A673 (cell line): ENCODE results near the gene ETF1.

Experiments
- EZH2 ChIP-seq: fragments of 200-600 bp; sonication (generic); IDR thresholded peaks from 2 replicates; pipeline ENCODE4 v1.6.1; 2017; ENCODE audit warnings: borderline replicate concordance, low read depth, mild to moderate bottlenecking, mixed read lengths, antibody characterized with exemption, low read length; ENCODE audit not compliant: poor library complexity, severe bottlenecking
- TF ChIP-seq, protein P1 (sequence below): fragments of 300-800, 200-600 bp; sonication (generic); conservative IDR thresholded peaks from 2 replicates; pipeline ENCODE4 v1.5.1; 2017; ENCODE audit warnings: low read depth, mild to moderate bottlenecking, antibody characterized with exemption, low read length, moderate library complexity, mixed read lengths

DNA sequence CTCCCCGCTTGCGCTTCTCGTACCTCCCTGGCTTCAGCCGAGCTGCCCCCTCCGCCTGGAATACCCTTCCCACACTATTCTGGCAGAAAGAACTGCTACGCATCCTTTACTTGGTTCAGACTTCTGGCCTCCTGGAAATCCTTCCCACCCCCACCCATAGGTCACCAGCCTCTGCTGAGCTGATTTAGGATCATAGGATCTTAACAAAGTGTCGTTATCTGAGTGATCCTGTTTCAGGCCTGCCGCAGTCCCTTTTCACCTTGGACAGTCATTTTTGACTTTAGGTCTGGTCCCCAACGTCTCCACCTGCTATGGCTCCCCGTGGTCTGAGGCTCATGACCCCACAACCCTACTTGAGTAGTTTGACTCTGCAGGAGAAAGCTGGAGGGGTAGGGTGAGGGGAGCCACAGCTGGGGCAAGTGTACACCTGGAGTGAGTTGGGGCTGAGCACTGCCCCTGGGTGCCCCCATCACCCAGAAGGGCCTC is 50.4 kb downstream of the ETF1 start:
- TF ChIP-seq, protein P1, sequence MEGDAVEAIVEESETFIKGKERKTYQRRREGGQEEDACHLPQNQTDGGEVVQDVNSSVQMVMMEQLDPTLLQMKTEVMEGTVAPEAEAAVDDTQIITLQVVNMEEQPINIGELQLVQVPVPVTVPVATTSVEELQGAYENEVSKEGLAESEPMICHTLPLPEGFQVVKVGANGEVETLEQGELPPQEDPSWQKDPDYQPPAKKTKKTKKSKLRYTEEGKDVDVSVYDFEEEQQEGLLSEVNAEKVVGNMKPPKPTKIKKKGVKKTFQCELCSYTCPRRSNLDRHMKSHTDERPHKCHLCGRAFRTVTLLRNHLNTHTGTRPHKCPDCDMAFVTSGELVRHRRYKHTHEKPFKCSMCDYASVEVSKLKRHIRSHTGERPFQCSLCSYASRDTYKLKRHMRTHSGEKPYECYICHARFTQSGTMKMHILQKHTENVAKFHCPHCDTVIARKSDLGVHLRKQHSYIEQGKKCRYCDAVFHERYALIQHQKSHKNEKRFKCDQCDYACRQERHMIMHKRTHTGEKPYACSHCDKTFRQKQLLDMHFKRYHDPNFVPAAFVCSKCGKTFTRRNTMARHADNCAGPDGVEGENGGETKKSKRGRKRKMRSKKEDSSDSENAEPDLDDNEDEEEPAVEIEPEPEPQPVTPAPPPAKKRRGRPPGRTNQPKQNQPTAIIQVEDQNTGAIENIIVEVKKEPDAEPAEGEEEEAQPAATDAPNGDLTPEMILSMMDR = no peak
- TF ChIP-seq EZH2 = no peak
